A673 (cell line): ENCODE results near the gene CFAP100. TPM values are rescaled to one million over a fixed set of nuclear protein-coding genes. Genes with fewer than 3 reads are reported as not detected.
A peak's percentile ranks its signal among the peaks of the same experiment; 100 is the strongest.

ENCODE experiments used
- BruUV-seq: library from RNA; stranded (reverse); fragments of 400-500 nt; replicated peaks from 2 replicates; lab custom pipeline; 2021; lab: Mats Ljungman, UMichigan
- CTCF ChIA-PET: fragments of 300-600 bp; sonication (Branson Sonifier 250); formaldehyde crosslinking; loops from one replicate; lab custom pipeline; 2022; ENCODE audit warnings: antibody characterized with exemption; lab: Charles Lee
- POLR2A ChIA-PET: fragments of 300-600 bp; sonication (Branson Sonifier 250); formaldehyde crosslinking; loops from one replicate; lab custom pipeline; 2022; ENCODE audit warnings: antibody characterized with exemption; ENCODE audit not compliant: low non-redundant PET; lab: Charles Lee
- DNase-seq: peaks from one replicate; pipeline ENCODE4 v3.0.0-alpha.2; 2015; ENCODE audit warnings: low spot score
- H3K27ac ChIP-seq: fragments of 200-600 bp; sonication (generic); 2 replicates; pipeline ENCODE4 v1.5.1; 2016; ENCODE audit warnings: mixed run types, low read depth, mild to moderate bottlenecking, mixed read lengths, antibody characterized with exemption, low read length; ENCODE audit not compliant: poor library complexity, severe bottlenecking
- H3K27me3 ChIP-seq: fragments of 200-600 bp; sonication (generic); replicated peaks from 2 replicates; pipeline ENCODE4 v1.6.1; 2017; ENCODE audit warnings: mixed run types, low read depth, mild to moderate bottlenecking, mixed read lengths, antibody characterized with exemption, low read length; ENCODE audit not compliant: insufficient read depth, poor library complexity
- H3K36me3 ChIP-seq: fragments of 200-600 bp; sonication (generic); 2 replicates; pipeline ENCODE4 v1.6.1; 2016; ENCODE audit warnings: mixed run types, mild to moderate bottlenecking, mixed read lengths, antibody characterized with exemption, low read length; ENCODE audit not compliant: insufficient read depth, poor library complexity, severe bottlenecking
- H3K4me1 ChIP-seq: fragments of 200-600 bp; sonication (generic); 2 replicates; pipeline ENCODE4 v1.6.1; 2017; ENCODE audit warnings: mixed run types, mild to moderate bottlenecking, mixed read lengths, antibody characterized with exemption, low read length; ENCODE audit not compliant: insufficient read depth, poor library complexity, severe bottlenecking
- H3K4me3 ChIP-seq: fragments of 200-600 bp; sonication (generic); 2 replicates; pipeline ENCODE4 v1.5.1; 2016; ENCODE audit warnings: low read depth, mixed run types, mild to moderate bottlenecking, mixed read lengths, low read length; ENCODE audit not compliant: poor library complexity, severe bottlenecking
- H3K9me3 ChIP-seq: fragments of 200-600 bp; sonication (generic); 2 replicates; pipeline ENCODE4 v1.6.1; 2016; ENCODE audit warnings: mixed run types, low read depth, mild to moderate bottlenecking, mixed read lengths, antibody characterized with exemption, low read length; ENCODE audit not compliant: poor library complexity, severe bottlenecking
- CTCF ChIP-seq: fragments of 300-800, 200-600 bp; sonication (generic); conservative IDR thresholded peaks from 2 replicates; pipeline ENCODE4 v1.5.1; 2017; ENCODE audit warnings: low read depth, mild to moderate bottlenecking, antibody characterized with exemption, low read length, moderate library complexity, mixed read lengths
- EZH2 ChIP-seq: fragments of 200-600 bp; sonication (generic); IDR thresholded peaks from 2 replicates; pipeline ENCODE4 v1.6.1; 2017; ENCODE audit warnings: borderline replicate concordance, low read depth, mild to moderate bottlenecking, mixed read lengths, antibody characterized with exemption, low read length; ENCODE audit not compliant: poor library complexity, severe bottlenecking
- intact Hi-C: fragments of 100-400 bp; cut with micrococcal nuclease; formaldehyde crosslinking; loops from one replicate; pipeline ENCODE4 v1.10.0; 2022; ENCODE audit not compliant: unreplicated experiment
- total RNA-seq: library from RNA; stranded (reverse); gene quantifications from 2 replicates; pipeline ENCODE4 v1.2.3, GENCODE V29; 2021

Gene CFAP100
- total RNA-seq, 1 experiment from 2014 or later, result not detected

GRCh38 chr3:126355777-126356372 is 38.8 kb upstream of the CFAP100 start:
- H3K4me1 ChIP-seq, result peaks cover 28% of the 10 kb centered on the region
- CTCF ChIA-PET, result no interaction called here
- DNase-seq, result peak; percentile 29
- POLR2A ChIA-PET, result no interaction called here
- H3K36me3 ChIP-seq, result peaks cover 25% of the 10 kb centered on the region
- peak overlapping the region; percentile 77 for H3K4me3 ChIP-seq
- no TSS peak for BruUV-seq
- no peaks in the 10 kb centered on the region for H3K27me3 ChIP-seq
- peak overlapping the region; percentile 83 for H3K27ac ChIP-seq
- no peaks in the 10 kb centered on the region for H3K9me3 ChIP-seq
- TF ChIP-seq CTCF (no peak), EZH2 (no peak)
- intact Hi-C loops, result loop anchor here (5.0 kb wide), 2 partner anchors 64 to 116 kb away; no protein-coding TSS in a partner anchor

- TF ChIP-seq EZH2, result no peak
- TF ChIP-seq CTCF, result no peak
- H3K27ac ChIP-seq, result peak overlapping the region; percentile 83
- peaks cover 28% of the 10 kb centered on the region for H3K4me1 ChIP-seq
- H3K9me3 ChIP-seq, result no peaks in the 10 kb centered on the region
- no TSS peak for BruUV-seq
- H3K27me3 ChIP-seq, result no peaks in the 10 kb centered on the region
- H3K4me3 ChIP-seq, result peak overlapping the region; percentile 77
- no peak for DNase-seq
- ChIA-PET CTCF (no interaction called here), POLR2A (no interaction called here)
- intact Hi-C loops, result loop anchor here (5.0 kb wide), 2 partner anchors 64 to 116 kb away; no protein-coding TSS in a partner anchor
- peaks cover 19% of the 10 kb centered on the region for H3K36me3 ChIP-seq
Observed at GRCh38 chr3:126356373-126357264, 38.1 kb upstream of the CFAP100 start.

GRCh38 chr3:126357295-126358037 is 37.2 kb upstream of the CFAP100 start, which contains the start of gene KLF15:
TSS of gene KLF15 (minus strand) at chr3:126357408. CDS start at chr3:126352922, 4,486 bp downstream.
- peaks cover 11% of the 10 kb centered on the region for H3K36me3 ChIP-seq
- peak within 1 kb of the TSS; percentile 83 for H3K27ac ChIP-seq
- ChIA-PET CTCF (no interaction called here), POLR2A (interaction anchor here (0.6 to 0.8 kb wide), 2 partner anchors 68 to 161 kb away, joined by 3 to 4 read pairs; no protein-coding TSS in a partner anchor)
- H3K27me3 ChIP-seq, result no peaks in the 10 kb centered on the region
- H3K9me3 ChIP-seq, result no peaks in the 10 kb centered on the region
- no peak for TF ChIP-seq CTCF
- no TSS peak for BruUV-seq
- peak within 1 kb of the TSS; percentile 77 for H3K4me3 ChIP-seq
- DNase-seq, result peak; percentile 91
- intact Hi-C loops, result loop anchor here (5.0 kb wide), 2 partner anchors 65 to 115 kb away; no protein-coding TSS in a partner anchor
- peaks cover 28% of the 10 kb centered on the region for H3K4me1 ChIP-seq
